GM12878 (cell line): Measurements from ENCODE around the gene TSHZ2. TPM values are rescaled to one million over a fixed set of nuclear protein-coding genes. Genes with fewer than 3 reads are reported as not detected.

Experiments
- ATAC-seq: fragments of 200-7000 bp; cut with Tn5 transposase; 3 replicates; pipeline ENCODE4 v1.9.1; 2020; ENCODE audit warnings: mild to moderate bottlenecking, moderate library complexity
- BruUV-seq: library from RNA; stranded (reverse); fragments of 400-500 nt; replicated peaks from 2 replicates; lab custom pipeline; 2021; lab: Mats Ljungman, UMichigan
- CTCF ChIA-PET: fragments of 300-600 bp; sonication (Branson Sonifier 250); formaldehyde crosslinking; extraction: SDS; loops from one replicate; lab custom pipeline; 2021; ENCODE audit warnings: inconsistent platforms; lab: Yijun Ruan, JAX
- POLR2A ChIA-PET: fragments of 350-600 bp; formaldehyde crosslinking; extraction: SDS; loops from one replicate; lab custom pipeline; 2021; ENCODE audit warnings: inconsistent platforms; lab: Charles Lee
- RAD21 ChIA-PET: fragments of 300-600 bp; sonication (Branson Sonifier 250); formaldehyde crosslinking; loops from one replicate; lab custom pipeline; 2023; ENCODE audit warnings: antibody characterized with exemption; ENCODE audit not compliant: unreplicated experiment; lab: Charles Lee
- SMC1A ChIA-PET: fragments of 300-600 bp; sonication (Branson Sonifier 250); formaldehyde crosslinking; loops from one replicate; lab custom pipeline; 2023; ENCODE audit not compliant: unreplicated experiment, uncharacterized antibody; lab: Charles Lee
- DNase-seq: peaks from one replicate; pipeline ENCODE4 v3.0.0-alpha.2; 2011; ENCODE audit warnings: low read depth, low spot score
- FAIRE-seq: peaks from 3 replicates; lab custom pipeline; 2011; peaks lifted over from hg19 to GRCh38; lab: Jason Lieb, UNC
- H2AFZ ChIP-seq: 2 replicates; pipeline ENCODE4 v1.6.0; 2011; ENCODE audit warnings: low read depth, low read length, control low read depth; ENCODE audit not compliant: control insufficient read depth
- H3K27ac ChIP-seq: 2 replicates; pipeline ENCODE4 v1.5.1; 2011; ENCODE audit warnings: control low read depth; ENCODE audit not compliant: control insufficient read depth, insufficient read depth
- H3K27me3 ChIP-seq, 2 experiments: replicated peaks in 1 of 2; 2 replicates each; pipeline versions ENCODE4 v1.6.0 to v1.6.1; 2011; ENCODE audit warnings: low read length in 1 of 2; ENCODE audit not compliant: control insufficient read depth in 2 of 2, insufficient read depth in 2 of 2
- H3K36me3 ChIP-seq, 2 experiments: 2 replicates each; pipeline ENCODE4 v1.5.1; 2011; ENCODE audit warnings: low read length in 1 of 2; ENCODE audit not compliant: control insufficient read depth in 2 of 2, insufficient read depth in 2 of 2
- H3K4me1 ChIP-seq: 2 replicates; pipeline ENCODE4 v1.6.1; 2011; ENCODE audit warnings: mild to moderate bottlenecking, low read length, moderate library complexity, mixed read lengths; ENCODE audit not compliant: control insufficient read depth, insufficient read depth
- H3K4me2 ChIP-seq: 2 replicates; pipeline ENCODE4 v1.6.0; 2011; ENCODE audit warnings: control low read depth; ENCODE audit not compliant: control insufficient read depth, insufficient read depth
- H3K4me3 ChIP-seq: fragments of 200-600 bp; sonication (generic); 2 replicates; pipeline ENCODE4 v1.5.1; 2016
- H3K79me2 ChIP-seq: 2 replicates; pipeline ENCODE4 v1.6.0; 2011; ENCODE audit warnings: low read length; ENCODE audit not compliant: control insufficient read depth, insufficient read depth
- H3K9ac ChIP-seq: 2 replicates; pipeline ENCODE4 v1.8.0; 2011; ENCODE audit warnings: low read length, control low read depth, mixed read lengths; ENCODE audit not compliant: control insufficient read depth, insufficient read depth
- H3K9me3 ChIP-seq: replicated peaks from 3 replicates; pipeline ENCODE4 v1.5.1; 2011; ENCODE audit warnings: mild to moderate bottlenecking, low read length; ENCODE audit not compliant: control insufficient read depth, insufficient read depth
- H4K20me1 ChIP-seq: 2 replicates; pipeline ENCODE4 v1.6.0; 2011; ENCODE audit not compliant: control insufficient read depth, insufficient read depth
- E4F1 ChIP-seq: fragments of 450-650 bp; IDR thresholded peaks from 2 replicates; pipeline ENCODE4 v1.6.1; 2018; ENCODE audit warnings: borderline replicate concordance, mild to moderate bottlenecking; ENCODE audit not compliant: partially characterized antibody
- HDAC6 ChIP-seq: fragments of 200-600 bp; sonication (generic); IDR thresholded peaks from one replicate; pipeline ENCODE4 v1.8.0; 2017; ENCODE audit warnings: antibody characterized with exemption; ENCODE audit not compliant: unreplicated experiment
- KAT2A ChIP-seq: conservative IDR thresholded peaks from 2 replicates; pipeline ENCODE4 v1.6.1; 2011; ENCODE audit warnings: low read depth, low read length; ENCODE audit not compliant: control insufficient read depth
- PBX3 ChIP-seq: IDR thresholded peaks from 2 replicates; pipeline ENCODE4 v1.6.1; 2011; ENCODE audit warnings: mild to moderate bottlenecking, low read depth, low read length, moderate library complexity; ENCODE audit not compliant: insufficient replicate concordance
- RFX5 ChIP-seq: IDR thresholded peaks from 2 replicates; pipeline ENCODE4 v1.6.1; 2011; ENCODE audit warnings: low read depth, low read length, improper control_type of control experiment
- SUZ12 ChIP-seq: fragments of 200-600 bp; sonication (generic); IDR thresholded peaks from one replicate; pipeline ENCODE4 v1.6.1; 2018; ENCODE audit warnings: antibody characterized with exemption, mild to moderate bottlenecking; ENCODE audit not compliant: unreplicated experiment
- WGBS: methylation state at CpG from one replicate; pipeline ENCODE4 v1.1.6; 2016; ENCODE audit warnings: low lambda C conversion rate; ENCODE audit not compliant: insufficient replicate concordance, insufficient coverage; ENCODE audit errors: missing lambda C conversion rate; 5-methylcytosine and 5-hydroxymethylcytosine counted together
- in situ Hi-C: fragments of 300-500 bp; cut with MboI; formaldehyde crosslinking; loops from 9 replicates; pipeline ENCODE4 v1.14.3; 2018; ENCODE audit warnings: mixed read lengths
- intact Hi-C: fragments of 100-400 bp; cut with micrococcal nuclease; formaldehyde crosslinking; loops from one replicate; pipeline ENCODE4 v1.14.2; 2022; ENCODE audit not compliant: unreplicated experiment
- polyA plus RNA-seq, 11 experiments: library from polyadenylated mRNA; depleted of rRNA in 4 of 11; unstranded in 6 of 11; stranded (reverse) in 5 of 11; fragments of >200 nt; fragmentation: Nextera tagmentation in 4 of 11; fragmentation: Illumina TruSeq in 1 of 11; extraction: Ambion mirVana in 4 of 11; extraction: Trizol in 1 of 11; gene quantifications; 1 replicate in 1 of 11; 2 replicates in 10 of 11; pipeline versions ENCODE4 v1.2.1 to v1.2.3, GENCODE V29; 2011 to 2016; ENCODE audit warnings: inconsistent platforms in 2 of 11, missing spikeins in 2 of 11, low read depth in 1 of 11
- total RNA-seq, 4 experiments: library from RNA; depleted of rRNA in 3 of 4; stranded (reverse); fragments of >200 nt in 3 of 4; fragmentation: Illumina TruSeq in 1 of 4; extraction: Trizol in 1 of 4; gene quantifications; 2 replicates each; pipeline versions ENCODE4 v1.2.1 to v1.2.3, GENCODE V29; 2013 to 2021

TSHZ2 gene
- total and polyA plus RNA-seq, 10 of the 15 experiments (the other 5 are each of a cell fraction or from before 2014, with no cell fraction given): 0.01 to 0.86 (median 0.13) TPM; not detected in 2

- POLR2A ChIA-PET: interaction anchor here (0.5 to 1.4 kb wide), 5 partner anchors 14 to 158 kb away, joined by 3 to 8 read pairs (median 3); no protein-coding TSS in a partner anchor
Measured at GRCh38 chr20:52975803-52976531, 3.8 kb downstream of the TSHZ2 start.

More at GRCh38 chr20:52975803-52976531, 3.8 kb downstream of the TSHZ2 start:
- no peaks in the 10 kb centered on the region for H3K4me1 ChIP-seq
- intact Hi-C loops: no loop called here
- BruUV-seq: TSS peak; percentile 38
- ChIA-PET SMC1A (interaction anchor here (0.7 to 8.4 kb wide), 9 partner anchors 13 to 163 kb away, joined by 3 to 138 read pairs (median 3); no protein-coding TSS in a partner anchor), CTCF (interaction anchor here (3.8 kb wide), 1 partner anchor 24 kb away, joined by 24 read pairs; no protein-coding TSS in a partner anchor), RAD21 (interaction anchor here (1.1 to 2.8 kb wide), 6 partner anchors 25 to 964 kb away, joined by 3 to 31 read pairs (median 4); no protein-coding TSS in a partner anchor)
- H3K79me2 ChIP-seq: no peaks in the 10 kb centered on the region
- no peak overlapping the region for H2AFZ ChIP-seq
- H4K20me1 ChIP-seq: no peaks in the 10 kb centered on the region
- WGBS: 26% methylated on average over 3 of the region's 3 CpGs
- FAIRE-seq (no peak), DNase-seq (no peak), ATAC-seq (no peak)
- no peak overlapping the region for H3K4me2 ChIP-seq
- H3K36me3 ChIP-seq: no peaks in the 10 kb centered on the region
- H3K9me3 ChIP-seq: no peaks in the 10 kb centered on the region
- H3K27ac ChIP-seq: no peak overlapping the region
- in situ Hi-C loops: no loop called here
- no peak overlapping the region for H3K9ac ChIP-seq
- no peak overlapping the region for H3K4me3 ChIP-seq
- no peak for TF ChIP-seq SUZ12
- no peak for TF ChIP-seq KAT2A
- no peak for TF ChIP-seq PBX3
- TF ChIP-seq RFX5: no peak
- no peak for TF ChIP-seq E4F1
- TF ChIP-seq HDAC6: no peak
- peaks cover 1 to 16% of the 10 kb centered on the region in 2 experiments; a peak in 3 of 4 replicates for H3K27me3 ChIP-seq
